Measurements from ENCODE around the gene C5orf22.

- TF ChIP-seq POLR2AphosphoS5 (IDR thresholded peaks at IDR 0.05; ENCODE audit: low read depth, low read length) (no peak), POLR2A (IDR thresholded peaks at IDR 0.05; ENCODE audit: low read depth, low read length) (no peak), TAF1 (IDR thresholded peaks at IDR 0.05; ENCODE audit: borderline replicate concordance, low read depth, low read length) (no peak)
Observed at GRCh38 chr5:31585166-31585894, 53.2 kb downstream of the C5orf22 start.

All from GM12892 (cell line).